Esophagus muscularis mucosa (tissue), 3 donors: ENCODE results near the gene PPP1R14B.

Source experiments
- POLR2A ChIP-seq: fragments of 450-650 bp; IDR thresholded peaks from one replicate; pipeline ENCODE4 v1.6.1; 2017; ENCODE audit warnings: antibody characterized with exemption, moderate library complexity, mild to moderate bottlenecking, low read depth
- TF ChIP-seq, protein P1 (sequence below), 3 experiments: fragments of 200-600 bp in 2 of 3; fragments of 450-650 bp in 1 of 3; sonication (generic) in 2 of 3; IDR thresholded peaks; one replicate each; pipeline ENCODE4 v1.5.1; 2017 to 2019; ENCODE audit warnings: antibody characterized with exemption in 3 of 3, mild to moderate bottlenecking in 2 of 3, moderate library complexity in 1 of 3

- TF ChIP-seq, protein P1, sequence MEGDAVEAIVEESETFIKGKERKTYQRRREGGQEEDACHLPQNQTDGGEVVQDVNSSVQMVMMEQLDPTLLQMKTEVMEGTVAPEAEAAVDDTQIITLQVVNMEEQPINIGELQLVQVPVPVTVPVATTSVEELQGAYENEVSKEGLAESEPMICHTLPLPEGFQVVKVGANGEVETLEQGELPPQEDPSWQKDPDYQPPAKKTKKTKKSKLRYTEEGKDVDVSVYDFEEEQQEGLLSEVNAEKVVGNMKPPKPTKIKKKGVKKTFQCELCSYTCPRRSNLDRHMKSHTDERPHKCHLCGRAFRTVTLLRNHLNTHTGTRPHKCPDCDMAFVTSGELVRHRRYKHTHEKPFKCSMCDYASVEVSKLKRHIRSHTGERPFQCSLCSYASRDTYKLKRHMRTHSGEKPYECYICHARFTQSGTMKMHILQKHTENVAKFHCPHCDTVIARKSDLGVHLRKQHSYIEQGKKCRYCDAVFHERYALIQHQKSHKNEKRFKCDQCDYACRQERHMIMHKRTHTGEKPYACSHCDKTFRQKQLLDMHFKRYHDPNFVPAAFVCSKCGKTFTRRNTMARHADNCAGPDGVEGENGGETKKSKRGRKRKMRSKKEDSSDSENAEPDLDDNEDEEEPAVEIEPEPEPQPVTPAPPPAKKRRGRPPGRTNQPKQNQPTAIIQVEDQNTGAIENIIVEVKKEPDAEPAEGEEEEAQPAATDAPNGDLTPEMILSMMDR (IDR thresholded peaks at IDR 0.05) = no peak
- no peak for TF ChIP-seq POLR2A
Observed at GRCh38 chr11:64220271-64220670, 26.5 kb downstream of the PPP1R14B start.
